OCI-M1 (cell line): Measurements from ENCODE around the gene YES1.
"Not testable (repeated sequence)": the region's sequence is repeated elsewhere in the genome, so short reads cannot be mapped to it uniquely, and the experiment has no call there.

Experiments used
- DNase-seq: peaks from one replicate; lab custom pipeline; 2025; lab: John Stamatoyannopoulos, UW

The YES1 gene

GRCh38 chr18:820591-821165 lies 8.6 kb upstream of the YES1 start:
- DNase-seq, result no peak

GRCh38 chr18:816869-817268 lies 4.8 kb upstream of the YES1 start:
- DNase-seq, result no peak

GRCh38 chr18:816088-816653 lies 4.1 kb upstream of the YES1 start:
- DNase-seq, result no peak

GRCh38 chr18:815353-815752 lies 3.3 kb upstream of the YES1 start:
- no peak for DNase-seq

- peak; percentile 76 for DNase-seq
Observed at GRCh38 chr18:814300-815084, 2.5 kb upstream of the YES1 start.

GRCh38 chr18:813172-814071 lies 1.4 kb upstream of the YES1 start:
- DNase-seq, result peak; percentile 95

- DNase-seq, result peak; percentile 95
Observed at GRCh38 chr18:812376-813171, 532 bp upstream of the YES1 start.

- peak; percentile 68 for DNase-seq
Observed at GRCh38 chr18:811182-811891, 705 bp downstream of the YES1 start.

GRCh38 chr18:809985-810642 lies 1.9 kb downstream of the YES1 start:
- peak; percentile 51 for DNase-seq

GRCh38 chr18:809228-809627 lies 2.8 kb downstream of the YES1 start:
- DNase-seq, result not testable (repeated sequence)

GRCh38 chr18:808502-808901 lies 3.5 kb downstream of the YES1 start:
- peak; percentile 60 for DNase-seq

GRCh38 chr18:808086-808485 lies 4.0 kb downstream of the YES1 start:
- DNase-seq, result peak; percentile 81

- DNase-seq, result no peak
Observed at GRCh38 chr18:805755-806110, 6.3 kb downstream of the YES1 start.

- peak; percentile 68 for DNase-seq
Observed at GRCh38 chr18:805008-805754, 6.9 kb downstream of the YES1 start.

GRCh38 chr18:801137-801536 lies 10.9 kb downstream of the YES1 start:
- DNase-seq, result peak; percentile 74

- DNase-seq, result no peak
Observed at GRCh38 chr18:799943-800342, 12.1 kb downstream of the YES1 start.

- not testable (repeated sequence) for DNase-seq
Observed at GRCh38 chr18:795383-795782, 16.7 kb downstream of the YES1 start.

- no peak for DNase-seq
Observed at GRCh38 chr18:789397-789796, 22.6 kb downstream of the YES1 start.

- DNase-seq, result peak; percentile 48
Observed at GRCh38 chr18:785242-785641, 26.8 kb downstream of the YES1 start.
